Kidney epithelial cell (primary cell): Measurements from ENCODE around the gene GLT1D1. TPM values are rescaled to one million over a fixed set of nuclear protein-coding genes. Genes with fewer than 3 reads are reported as not detected.

Experiments
- DNase-seq: peaks from one replicate; pipeline ENCODE4 v3.0.0-alpha.2; 2010; ENCODE audit warnings: low read depth
- H3K27me3 ChIP-seq: 2 replicates; pipeline ENCODE4 v1.6.0; 2011; ENCODE audit warnings: low read length; ENCODE audit not compliant: control insufficient read depth, insufficient read depth
- H3K36me3 ChIP-seq: 2 replicates; pipeline ENCODE4 v1.5.1; 2011; ENCODE audit warnings: low read length; ENCODE audit not compliant: control insufficient read depth, insufficient read depth
- H3K4me3 ChIP-seq: 2 replicates; pipeline ENCODE4 v1.5.1; 2011; ENCODE audit warnings: low read depth, mild to moderate bottlenecking, control low read depth, low read length
- CTCF ChIP-seq: IDR thresholded peaks from 2 replicates; pipeline ENCODE4 v1.5.1; 2011; ENCODE audit warnings: mild to moderate bottlenecking, moderate library complexity, low read length, control low read depth, inconsistent platforms; ENCODE audit not compliant: insufficient read depth, poor library complexity, severe bottlenecking
- total RNA-seq: library from RNA; depleted of rRNA; stranded (reverse); fragments of >200 nt; gene quantifications from 2 replicates; pipeline ENCODE4 v1.2.3, GENCODE V29; 2015

Gene GLT1D1
- total RNA-seq, 1 donor from 2014 or later = 1.7 TPM

- H3K36me3 ChIP-seq = no peaks in the 10 kb centered on the region
- no peak for TF ChIP-seq CTCF
- DNase-seq = no peak
- no peak overlapping the region for H3K4me3 ChIP-seq
- no peaks in the 10 kb centered on the region for H3K27me3 ChIP-seq
These were observed 75.8 kb downstream of the GLT1D1 start for GRCh38 chr12:128929057-128929456.

GRCh38 chr12:128930606-128931005 lies 77.3 kb downstream of the GLT1D1 start:
- no peak for TF ChIP-seq CTCF
- DNase-seq = no peak
- H3K36me3 ChIP-seq = no peaks in the 10 kb centered on the region
- H3K27me3 ChIP-seq = no peaks in the 10 kb centered on the region
- H3K4me3 ChIP-seq = no peak overlapping the region

- H3K4me3 ChIP-seq = no peak overlapping the region
These were observed 79.2 kb downstream of the GLT1D1 start for GRCh38 chr12:128932521-128932920.

GRCh38 chr12:128933039-128933438 lies 79.8 kb downstream of the GLT1D1 start:
- Histone ChIP-seq H3K36me3 (no peaks in the 10 kb centered on the region), H3K27me3 (no peaks in the 10 kb centered on the region), H3K4me3 (no peak overlapping the region)
- DNase-seq = no peak
- no peak for TF ChIP-seq CTCF

More at GRCh38 chr12:128932521-128932920, 79.2 kb downstream of the GLT1D1 start:
- no peak for TF ChIP-seq CTCF
- Histone ChIP-seq H3K27me3 (no peaks in the 10 kb centered on the region), H3K36me3 (no peaks in the 10 kb centered on the region)
- DNase-seq = no peak

- H3K27me3 ChIP-seq = no peaks in the 10 kb centered on the region
- no peaks in the 10 kb centered on the region for H3K36me3 ChIP-seq
- TF ChIP-seq CTCF = no peak
- DNase-seq = no peak
- no peak overlapping the region for H3K4me3 ChIP-seq
These were observed 80.6 kb downstream of the GLT1D1 start for GRCh38 chr12:128933926-128934325.

GRCh38 chr12:128938886-128939285 lies 85.6 kb downstream of the GLT1D1 start:
- no peak for DNase-seq
- H3K36me3 ChIP-seq = no peaks in the 10 kb centered on the region
- H3K4me3 ChIP-seq = no peak overlapping the region
- no peak for TF ChIP-seq CTCF
- no peaks in the 10 kb centered on the region for H3K27me3 ChIP-seq
